Esophagus muscularis mucosa (tissue), 4 donors: ENCODE measurements around the gene TRPC3. TPM values are rescaled to one million over a fixed set of nuclear protein-coding genes. Genes with fewer than 3 reads are reported as not detected.

Experiments used
- DNase-seq: peaks from one replicate; pipeline ENCODE4 v3.0.0-alpha.2; 2017; ENCODE audit errors: extremely low spot score
- H3K27ac ChIP-seq, 4 donors: fragments of 200-600 bp; sonication (generic); replicated peaks in 1 of 4; 1 replicate in 3 of 4; 2 replicates in 1 of 4; pipeline ENCODE4 v1.5.1; 2016 to 2019; ENCODE audit warnings: mild to moderate bottlenecking in 1 of 4
- H3K27me3 ChIP-seq, 4 donors: fragments of 200-600 bp; sonication (generic); one replicate each; pipeline versions ENCODE4 v1.5.1 to v1.6.0; 2016 to 2019
- H3K36me3 ChIP-seq, 4 donors: fragments of 200-600 bp; sonication (generic); one replicate each; pipeline ENCODE4 v1.5.1; 2016 to 2019
- H3K4me1 ChIP-seq, 4 donors: fragments of 200-600 bp; sonication (generic); one replicate each; pipeline ENCODE4 v1.5.1; 2016 to 2019
- H3K4me3 ChIP-seq, 4 donors: fragments of 200-600 bp; sonication (generic); 1 replicate in 2 of 4; 2 replicates in 2 of 4; pipeline ENCODE4 v1.5.1; 2016 to 2019; ENCODE audit warnings: mild to moderate bottlenecking in 4 of 4, moderate library complexity in 1 of 4
- H3K9me3 ChIP-seq, 4 donors: fragments of 200-600 bp; sonication (generic); 1 replicate in 3 of 4; 2 replicates in 1 of 4; pipeline ENCODE4 v1.5.1; 2016 to 2019
- EP300 ChIP-seq: sonication (generic); formaldehyde crosslinking; IDR thresholded peaks from one replicate; pipeline ENCODE4 v1.6.1; 2017; ENCODE audit warnings: antibody characterized with exemption
- POLR2A ChIP-seq: fragments of 450-650 bp; IDR thresholded peaks from one replicate; pipeline ENCODE4 v1.6.1; 2017; ENCODE audit warnings: antibody characterized with exemption, moderate library complexity, mild to moderate bottlenecking, low read depth
- POLR2AphosphoS5 ChIP-seq, 2 donors: sonication (generic); formaldehyde crosslinking; IDR thresholded peaks; one replicate each; pipeline ENCODE4 v1.6.1; 2017; ENCODE audit warnings: antibody characterized with exemption in 2 of 2
- WGBS: methylation state at CpG from one replicate; pipeline ENCODE4 v1.1.5; 2018; 5-methylcytosine and 5-hydroxymethylcytosine counted together
- intact Hi-C: fragments of 100-400 bp; cut with DNase I; formaldehyde crosslinking; loops from one replicate; pipeline ENCODE4 v1.15.1; 2023
- total RNA-seq, 4 donors: library from RNA; depleted of rRNA; stranded (reverse); fragments of >200 nt; gene quantifications; one replicate each; pipeline versions ENCODE4 v1.1.0 to v1.2.1, GENCODE V29; 2016
- TF ChIP-seq, protein P1 (sequence below), 3 experiments: fragments of 200-600 bp in 2 of 3; fragments of 450-650 bp in 1 of 3; sonication (generic) in 2 of 3; IDR thresholded peaks; one replicate each; pipeline ENCODE4 v1.5.1; 2017 to 2019; ENCODE audit warnings: antibody characterized with exemption in 3 of 3, mild to moderate bottlenecking in 2 of 3, moderate library complexity in 1 of 3

The TRPC3 gene
- total RNA-seq, 4 donors from 2014 or later = 0.42 to 0.71 (median 0.62) TPM

DNA sequence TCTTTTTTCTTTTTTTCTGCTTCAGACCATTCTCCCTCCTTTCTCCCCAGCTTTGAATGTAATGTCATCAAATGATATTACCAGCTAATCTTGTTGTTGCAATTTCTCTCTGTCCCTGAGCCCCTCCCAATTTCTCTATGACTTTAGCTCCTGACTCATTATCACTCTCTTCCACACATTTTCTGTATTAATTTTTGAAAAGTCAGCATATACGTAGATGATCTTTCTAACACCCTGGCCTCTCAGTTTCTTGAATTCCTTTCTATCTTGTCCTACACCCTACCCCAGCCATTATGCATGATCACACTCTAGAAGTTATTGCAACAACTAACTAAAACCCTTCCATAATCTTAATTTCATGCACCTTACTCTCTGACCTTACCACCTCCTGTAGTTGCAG is 13.1 kb upstream of the TRPC3 start:
- H3K27me3 ChIP-seq = no peaks in the 10 kb centered on the region
- no peak for DNase-seq
- no peaks in the 10 kb centered on the region for H3K9me3 ChIP-seq
- H3K27ac ChIP-seq = no peak overlapping the region
- H3K36me3 ChIP-seq = no peaks in the 10 kb centered on the region
- no peaks in the 10 kb centered on the region for H3K4me1 ChIP-seq
- intact Hi-C loops = no loop called here
- TF ChIP-seq POLR2A (no peak), EP300 (no peak), POLR2AphosphoS5 (IDR thresholded peaks at IDR 0.05) (no peak)
- TF ChIP-seq, protein P1, sequence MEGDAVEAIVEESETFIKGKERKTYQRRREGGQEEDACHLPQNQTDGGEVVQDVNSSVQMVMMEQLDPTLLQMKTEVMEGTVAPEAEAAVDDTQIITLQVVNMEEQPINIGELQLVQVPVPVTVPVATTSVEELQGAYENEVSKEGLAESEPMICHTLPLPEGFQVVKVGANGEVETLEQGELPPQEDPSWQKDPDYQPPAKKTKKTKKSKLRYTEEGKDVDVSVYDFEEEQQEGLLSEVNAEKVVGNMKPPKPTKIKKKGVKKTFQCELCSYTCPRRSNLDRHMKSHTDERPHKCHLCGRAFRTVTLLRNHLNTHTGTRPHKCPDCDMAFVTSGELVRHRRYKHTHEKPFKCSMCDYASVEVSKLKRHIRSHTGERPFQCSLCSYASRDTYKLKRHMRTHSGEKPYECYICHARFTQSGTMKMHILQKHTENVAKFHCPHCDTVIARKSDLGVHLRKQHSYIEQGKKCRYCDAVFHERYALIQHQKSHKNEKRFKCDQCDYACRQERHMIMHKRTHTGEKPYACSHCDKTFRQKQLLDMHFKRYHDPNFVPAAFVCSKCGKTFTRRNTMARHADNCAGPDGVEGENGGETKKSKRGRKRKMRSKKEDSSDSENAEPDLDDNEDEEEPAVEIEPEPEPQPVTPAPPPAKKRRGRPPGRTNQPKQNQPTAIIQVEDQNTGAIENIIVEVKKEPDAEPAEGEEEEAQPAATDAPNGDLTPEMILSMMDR (IDR thresholded peaks at IDR 0.05) = no peak
- 93% methylated on average over 1 of the region's 1 CpG for WGBS
- no peak overlapping the region for H3K4me3 ChIP-seq

DNA sequence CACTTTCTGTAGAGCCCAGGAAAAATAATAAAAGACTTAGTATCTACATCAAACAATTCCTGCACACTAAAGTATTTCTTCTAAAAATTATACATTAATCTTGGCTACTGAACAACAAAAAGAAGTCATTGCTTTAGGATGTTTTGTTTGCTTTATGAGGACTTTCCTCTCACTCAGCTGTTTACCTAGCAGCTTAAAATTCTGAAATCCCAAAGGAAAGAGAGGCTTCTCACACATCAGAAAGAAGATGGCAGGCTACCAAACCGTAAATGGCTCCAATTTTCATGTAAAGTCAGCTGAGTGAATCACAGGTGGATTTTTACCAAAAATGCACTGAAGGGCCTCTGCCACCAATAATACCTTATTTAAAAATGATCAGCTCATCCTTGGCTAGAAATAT is 9.0 kb upstream of the TRPC3 start:
- 62% methylated on average over 1 of the region's 1 CpG for WGBS
- H3K4me3 ChIP-seq = no peak overlapping the region
- intact Hi-C loops = no loop called here

DNA sequence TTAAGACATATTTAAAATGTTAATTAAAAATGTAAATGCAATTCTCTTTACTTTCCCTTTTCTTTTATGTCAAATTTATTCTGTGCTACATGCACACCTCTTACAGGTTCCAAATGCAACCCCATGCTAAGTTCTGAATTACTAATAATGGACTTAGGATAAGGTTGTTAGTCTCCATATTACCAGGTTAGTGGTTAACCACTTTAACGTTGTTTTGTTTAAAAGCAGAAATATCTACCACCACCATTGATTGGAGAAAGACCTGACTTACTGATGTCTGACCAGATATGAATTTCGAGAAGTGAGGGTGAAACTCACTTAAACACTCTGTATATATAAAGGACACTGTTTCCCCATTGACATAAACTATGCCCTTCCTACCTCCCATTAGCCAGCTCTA is 6.9 kb upstream of the TRPC3 start:
- WGBS = 80% methylated on average over 2 of the region's 2 CpGs

More for the DNA sequence above, 9.0 kb upstream of the TRPC3 start:
- no peaks in the 10 kb centered on the region for H3K36me3 ChIP-seq
- H3K4me1 ChIP-seq = no peaks in the 10 kb centered on the region
- TF ChIP-seq, protein P1 (IDR thresholded peaks at IDR 0.05) = no peak
- no peak for TF ChIP-seq EP300
- no peak for TF ChIP-seq POLR2A
- no peak for TF ChIP-seq POLR2AphosphoS5 (IDR thresholded peaks at IDR 0.05)
- no peak for DNase-seq
- no peaks in the 10 kb centered on the region for H3K9me3 ChIP-seq
- H3K27me3 ChIP-seq = peaks cover 0 to 4% (median 0%) of the 10 kb centered on the region in 4 donors
- no peak overlapping the region for H3K27ac ChIP-seq

DNA sequence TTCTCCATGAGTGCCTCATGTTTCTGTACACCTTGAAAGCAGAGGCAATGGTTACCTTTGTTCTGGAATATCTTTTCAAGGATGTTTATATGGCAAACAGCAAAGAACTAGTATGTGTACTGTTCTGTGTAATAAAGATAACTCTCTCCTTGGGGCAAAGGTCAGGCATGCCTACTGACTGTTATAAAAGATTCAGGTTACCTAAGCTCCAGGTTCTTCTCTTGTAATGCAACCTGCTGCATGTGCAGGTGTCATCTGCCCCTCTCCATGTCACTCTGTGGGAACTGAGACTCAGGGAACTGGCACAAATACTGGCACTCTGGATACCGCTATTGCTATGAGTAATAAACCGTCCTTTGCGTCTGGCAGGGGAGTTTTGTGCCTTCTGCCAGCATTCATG is 5.4 kb upstream of the TRPC3 start:
- intact Hi-C loops = no loop called here
- Histone ChIP-seq H3K4me3 (no peak overlapping the region), H3K9me3 (no peaks in the 10 kb centered on the region), H3K4me1 (peaks cover under 1 to 2% (median 2%) of the 10 kb centered on the region in 4 donors), H3K27me3 (peaks cover 0 to 13% (median 0%) of the 10 kb centered on the region in 4 donors), H3K27ac (no peak overlapping the region), H3K36me3 (no peaks in the 10 kb centered on the region)
- 93% methylated on average over 3 of the region's 3 CpGs for WGBS
- TF ChIP-seq EP300 = no peak
- TF ChIP-seq POLR2A = no peak
- TF ChIP-seq, protein P1 (IDR thresholded peaks at IDR 0.05) = no peak
- no peak for TF ChIP-seq POLR2AphosphoS5 (IDR thresholded peaks at IDR 0.05)
- DNase-seq = no peak

More for the DNA sequence above, 6.9 kb upstream of the TRPC3 start:
- Histone ChIP-seq H3K4me1 (no peaks in the 10 kb centered on the region), H3K27me3 (peaks cover 0 to 4% (median 0%) of the 10 kb centered on the region in 4 donors), H3K9me3 (no peaks in the 10 kb centered on the region), H3K4me3 (no peak overlapping the region), H3K36me3 (no peaks in the 10 kb centered on the region), H3K27ac (no peak overlapping the region)
- DNase-seq = no peak
- no peak for TF ChIP-seq POLR2AphosphoS5 (IDR thresholded peaks at IDR 0.05)
- TF ChIP-seq, protein P1 (IDR thresholded peaks at IDR 0.05) = no peak
- TF ChIP-seq POLR2A = no peak
- no peak for TF ChIP-seq EP300
- intact Hi-C loops = no loop called here

DNA sequence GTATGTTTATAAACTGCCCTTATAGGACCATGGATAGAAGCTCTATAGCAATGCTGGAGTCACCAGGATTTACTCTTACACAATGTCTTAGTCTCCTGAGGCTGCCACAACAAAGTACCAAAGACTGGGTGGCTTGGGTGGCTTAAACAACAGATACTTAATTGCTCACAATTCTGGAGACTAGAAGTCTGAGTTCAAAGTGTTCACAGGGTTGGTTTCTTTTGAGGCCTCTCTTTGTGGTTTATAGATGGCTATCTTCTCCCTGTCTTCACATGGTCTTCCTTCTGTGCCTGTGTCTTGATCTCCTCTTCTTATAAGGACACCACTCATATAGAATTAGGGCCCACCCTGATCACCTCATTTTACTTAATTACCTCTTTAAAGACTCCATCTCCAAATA is 2.0 kb upstream of the TRPC3 start:
- Histone ChIP-seq H3K27me3 (peaks cover 0 to 30% (median 0%) of the 10 kb centered on the region in 4 donors), H3K4me3 (no peak overlapping the region), H3K36me3 (no peaks in the 10 kb centered on the region), H3K4me1 (peaks cover 14 to 26% (median 24%) of the 10 kb centered on the region in 4 donors), H3K9me3 (no peaks in the 10 kb centered on the region), H3K27ac (no peak overlapping the region)
- TF ChIP-seq, protein P1 (IDR thresholded peaks at IDR 0.05) = no peak
- TF ChIP-seq POLR2AphosphoS5 (IDR thresholded peaks at IDR 0.05) = no peak
- no peak for TF ChIP-seq POLR2A
- TF ChIP-seq EP300 = no peak
- no peak for DNase-seq
- intact Hi-C loops = no loop called here
